Measurements from ENCODE around the gene PTGER3. TPM values are rescaled to one million over a fixed set of nuclear protein-coding genes. Genes with fewer than 3 reads are reported as not detected.

The PTGER3 gene
- total RNA-seq, 1 donor from 2014 or later = 2.7 TPM

GRCh38 chr1:71049951-71050598 lies 2.5 kb upstream of the PTGER3 start:
- DNase-seq = no peak
- TF ChIP-seq CTCF (IDR thresholded peaks at IDR 0.05) = peak; percentile 79
- Histone ChIP-seq H3K27me3 (peaks cover 28% of the 10 kb centered on the region), H3K9me3 (no peaks in the 10 kb centered on the region), H3K4me3 (no peak overlapping the region), H3K27ac (no peak overlapping the region), H3K36me3 (no peaks in the 10 kb centered on the region), H3K4me1 (peaks cover 17% of the 10 kb centered on the region)
- peak; percentile 80 for ATAC-seq
- intact Hi-C loops (cut with DNase I) = no loop called here

GRCh38 chr1:71046891-71047634 lies 553 bp downstream of the PTGER3 start:
- Histone ChIP-seq H3K4me1 (peaks cover 17% of the 10 kb centered on the region), H3K9me3 (no peaks in the 10 kb centered on the region), H3K4me3 (peak overlapping the region; percentile 52), H3K36me3 (no peaks in the 10 kb centered on the region), H3K27me3 (peaks cover 28% of the 10 kb centered on the region), H3K27ac (no peak overlapping the region)
- intact Hi-C loops (cut with DNase I) = no loop called here
- ATAC-seq (peak; percentile 60), DNase-seq (peak; percentile 69)
- no peak for TF ChIP-seq CTCF (IDR thresholded peaks at IDR 0.05)

- H3K27me3 ChIP-seq = peaks cover 28% of the 10 kb centered on the region
- intact Hi-C loops (cut with DNase I) = no loop called here
These were observed 2.1 kb downstream of the PTGER3 start for GRCh38 chr1:71045463-71046028.

GRCh38 chr1:71044833-71045232 lies 2.8 kb downstream of the PTGER3 start:
- no peak for ATAC-seq
- Histone ChIP-seq H3K27me3 (peaks cover 28% of the 10 kb centered on the region), H3K9me3 (no peaks in the 10 kb centered on the region), H3K4me3 (no peak overlapping the region), H3K36me3 (no peaks in the 10 kb centered on the region), H3K4me1 (peaks cover 17% of the 10 kb centered on the region), H3K27ac (no peak overlapping the region)
- DNase-seq = no peak
- TF ChIP-seq CTCF (IDR thresholded peaks at IDR 0.05) = no peak
- intact Hi-C loops (cut with DNase I) = no loop called here

More at GRCh38 chr1:71045463-71046028, 2.1 kb downstream of the PTGER3 start:
- TF ChIP-seq CTCF (IDR thresholded peaks at IDR 0.05) = no peak
- peak overlapping the region; percentile 14 for H3K4me3 ChIP-seq
- H3K9me3 ChIP-seq = no peaks in the 10 kb centered on the region
- DNase-seq (no peak), ATAC-seq (no peak)
- H3K36me3 ChIP-seq = no peaks in the 10 kb centered on the region
- no peak overlapping the region for H3K27ac ChIP-seq
- peaks cover 17% of the 10 kb centered on the region for H3K4me1 ChIP-seq

GRCh38 chr1:71043065-71043464 lies 4.6 kb downstream of the PTGER3 start:
- no peaks in the 10 kb centered on the region for H3K36me3 ChIP-seq
- no peak for TF ChIP-seq CTCF (IDR thresholded peaks at IDR 0.05)
- H3K4me3 ChIP-seq = no peak overlapping the region
- intact Hi-C loops (cut with DNase I) = no loop called here
- ATAC-seq (no peak), DNase-seq (no peak)
- peaks cover 16% of the 10 kb centered on the region for H3K4me1 ChIP-seq
- H3K27me3 ChIP-seq = peaks cover 17% of the 10 kb centered on the region
- H3K9me3 ChIP-seq = no peaks in the 10 kb centered on the region
- no peak overlapping the region for H3K27ac ChIP-seq

Measured in upper lobe of right lung (tissue), 1 donor.